ENCODE results near the gene TBCD. TPM values are rescaled to one million over a fixed set of nuclear protein-coding genes. Genes with fewer than 3 reads are reported as not detected.
"Not testable (repeated sequence)": the region's sequence is repeated elsewhere in the genome, so short reads cannot be mapped to it uniquely, and the experiment has no call there.

TBCD gene
- total RNA-seq, 1 experiment from 2014 or later = 13.6 TPM

- peak; percentile 69 for DNase-seq (ENCODE audit: low read depth, low spot score)
- in situ Hi-C loops (cut with HindIII; ENCODE audit: low pct_unique_long_range_greater_than_20kb, low sequenced_read_pairs) = no loop called here
Measured at GRCh38 chr17:82781894-82782274, 30.0 kb downstream of the TBCD start.

- in situ Hi-C loops (cut with HindIII; ENCODE audit: low pct_unique_long_range_greater_than_20kb, low sequenced_read_pairs) = no loop called here
- no peak for DNase-seq (ENCODE audit: low read depth, low spot score)
Measured at GRCh38 chr17:82782657-82783207, 30.9 kb downstream of the TBCD start.

GRCh38 chr17:82783498-82783897 is 31.6 kb downstream of the TBCD start:
- in situ Hi-C loops (cut with HindIII; ENCODE audit: low pct_unique_long_range_greater_than_20kb, low sequenced_read_pairs) = no loop called here
- DNase-seq (ENCODE audit: low read depth, low spot score) = no peak

- in situ Hi-C loops (cut with HindIII; ENCODE audit: low pct_unique_long_range_greater_than_20kb, low sequenced_read_pairs); DNase-seq (ENCODE audit: low read depth, low spot score): not testable (repeated sequence)
Measured at GRCh38 chr17:82785581-82785980, 33.7 kb downstream of the TBCD start.

- in situ Hi-C loops (cut with HindIII; ENCODE audit: low pct_unique_long_range_greater_than_20kb, low sequenced_read_pairs) = no loop called here
- DNase-seq (ENCODE audit: low read depth, low spot score) = no peak
Measured at GRCh38 chr17:82786427-82786826, 34.6 kb downstream of the TBCD start.

- in situ Hi-C loops (cut with HindIII; ENCODE audit: low pct_unique_long_range_greater_than_20kb, low sequenced_read_pairs) = no loop called here
- DNase-seq (ENCODE audit: low read depth, low spot score) = no peak
Measured at GRCh38 chr17:82787081-82787848, 35.4 kb downstream of the TBCD start.

GRCh38 chr17:82788206-82789001 is 36.5 kb downstream of the TBCD start:
- DNase-seq (ENCODE audit: low read depth, low spot score) = no peak
- in situ Hi-C loops (cut with HindIII; ENCODE audit: low pct_unique_long_range_greater_than_20kb, low sequenced_read_pairs) = no loop called here

GRCh38 chr17:82789051-82789592 is 37.3 kb downstream of the TBCD start:
- no peak for DNase-seq (ENCODE audit: low read depth, low spot score)
- in situ Hi-C loops (cut with HindIII; ENCODE audit: low pct_unique_long_range_greater_than_20kb, low sequenced_read_pairs) = no loop called here

GRCh38 chr17:82789806-82790205 is 37.9 kb downstream of the TBCD start:
- no peak for DNase-seq (ENCODE audit: low read depth, low spot score)
- in situ Hi-C loops (cut with HindIII; ENCODE audit: low pct_unique_long_range_greater_than_20kb, low sequenced_read_pairs) = no loop called here

- DNase-seq (ENCODE audit: low read depth, low spot score) = no peak
- in situ Hi-C loops (cut with HindIII; ENCODE audit: low pct_unique_long_range_greater_than_20kb, low sequenced_read_pairs) = no loop called here
Measured at GRCh38 chr17:82790391-82790790, 38.5 kb downstream of the TBCD start.

GRCh38 chr17:82791532-82791931 is 39.7 kb downstream of the TBCD start:
- no peak for DNase-seq (ENCODE audit: low read depth, low spot score)
- in situ Hi-C loops (cut with HindIII; ENCODE audit: low pct_unique_long_range_greater_than_20kb, low sequenced_read_pairs) = no loop called here

GRCh38 chr17:82793974-82794630 is 42.2 kb downstream of the TBCD start:
- in situ Hi-C loops (cut with HindIII; ENCODE audit: low pct_unique_long_range_greater_than_20kb, low sequenced_read_pairs) = no loop called here
- no peak for DNase-seq (ENCODE audit: low read depth, low spot score)

- DNase-seq (ENCODE audit: low read depth, low spot score) = no peak
- in situ Hi-C loops (cut with HindIII; ENCODE audit: low pct_unique_long_range_greater_than_20kb, low sequenced_read_pairs) = no loop called here
Measured at GRCh38 chr17:82794781-82795482, 43.1 kb downstream of the TBCD start.

- DNase-seq (ENCODE audit: low read depth, low spot score) = no peak
- in situ Hi-C loops (cut with HindIII; ENCODE audit: low pct_unique_long_range_greater_than_20kb, low sequenced_read_pairs) = no loop called here
Measured at GRCh38 chr17:82795615-82796014, 43.8 kb downstream of the TBCD start.

- in situ Hi-C loops (cut with HindIII; ENCODE audit: low pct_unique_long_range_greater_than_20kb, low sequenced_read_pairs) = no loop called here
- DNase-seq (ENCODE audit: low read depth, low spot score) = no peak
Measured at GRCh38 chr17:82797061-82797460, 45.2 kb downstream of the TBCD start.

GRCh38 chr17:82798752-82799151 is 46.9 kb downstream of the TBCD start:
- in situ Hi-C loops (cut with HindIII; ENCODE audit: low pct_unique_long_range_greater_than_20kb, low sequenced_read_pairs) = no loop called here
- DNase-seq (ENCODE audit: low read depth, low spot score) = no peak

- in situ Hi-C loops (cut with HindIII; ENCODE audit: low pct_unique_long_range_greater_than_20kb, low sequenced_read_pairs) = no loop called here
- DNase-seq (ENCODE audit: low read depth, low spot score) = no peak
Measured at GRCh38 chr17:82799591-82799990, 47.7 kb downstream of the TBCD start.
